Activated CD4-positive, CD25-positive, alpha-beta regulatory T cell treated with anti-CD3 and anti-CD28 coated beads, Interleukin-2, amount 50 U/mL, for 72 hours (primary cell): ENCODE data around the gene PDS5A.
"Not testable (repeated sequence)": the region's sequence is repeated elsewhere in the genome, so short reads cannot be mapped to it uniquely, and the experiment has no call there.

Experiments
- DNase-seq: peaks from one replicate; pipeline ENCODE4 v3.0.0; 2021

The PDS5A gene

DNA sequence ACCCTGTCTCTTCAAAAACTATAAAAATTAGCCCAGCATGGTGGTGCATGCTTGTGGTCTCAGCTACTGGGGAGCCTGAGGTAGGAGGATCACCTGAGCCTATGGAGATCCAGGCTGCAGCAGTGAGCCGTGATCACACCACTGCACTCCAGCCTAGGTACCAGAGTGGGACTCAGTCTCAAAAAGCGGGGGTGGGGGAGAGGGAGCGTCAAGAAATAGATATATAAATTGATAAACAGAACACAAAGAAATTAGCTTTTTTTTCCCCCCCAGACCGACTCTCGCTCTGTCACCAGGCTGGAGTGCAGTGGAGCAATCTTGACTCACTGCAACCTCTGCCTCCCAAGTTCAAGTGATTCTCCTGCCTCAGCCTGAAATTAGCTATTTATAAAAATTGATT is 14.1 kb downstream of the PDS5A start:
- no peak for DNase-seq

DNA sequence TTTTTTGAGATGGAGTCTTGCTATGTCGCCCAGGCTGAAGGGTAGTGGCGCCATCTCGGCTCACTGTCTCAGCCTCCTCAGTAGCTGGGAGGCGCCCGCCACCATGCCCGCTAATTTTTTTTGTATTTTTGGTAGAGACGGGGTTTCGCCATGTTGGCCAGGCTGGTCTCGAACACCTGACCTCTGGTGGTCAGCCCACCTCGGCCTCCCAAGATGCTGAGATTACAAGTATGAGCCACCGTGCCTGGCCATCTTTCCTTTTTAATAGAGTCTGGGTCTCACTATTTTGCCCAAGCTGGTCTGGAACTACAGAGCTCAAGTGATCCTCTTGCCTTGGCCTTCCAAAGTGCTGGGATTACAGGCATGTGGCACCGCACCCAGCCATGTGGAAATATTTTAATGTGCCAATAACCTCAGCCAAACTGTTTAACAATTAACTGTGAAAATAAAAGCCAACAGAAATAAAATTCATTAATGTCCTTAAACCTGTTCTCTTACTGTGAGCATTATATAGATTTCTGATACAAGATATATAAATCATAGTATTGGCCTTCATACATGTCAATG is 16.3 kb downstream of the PDS5A start:
- no peak for DNase-seq

DNA sequence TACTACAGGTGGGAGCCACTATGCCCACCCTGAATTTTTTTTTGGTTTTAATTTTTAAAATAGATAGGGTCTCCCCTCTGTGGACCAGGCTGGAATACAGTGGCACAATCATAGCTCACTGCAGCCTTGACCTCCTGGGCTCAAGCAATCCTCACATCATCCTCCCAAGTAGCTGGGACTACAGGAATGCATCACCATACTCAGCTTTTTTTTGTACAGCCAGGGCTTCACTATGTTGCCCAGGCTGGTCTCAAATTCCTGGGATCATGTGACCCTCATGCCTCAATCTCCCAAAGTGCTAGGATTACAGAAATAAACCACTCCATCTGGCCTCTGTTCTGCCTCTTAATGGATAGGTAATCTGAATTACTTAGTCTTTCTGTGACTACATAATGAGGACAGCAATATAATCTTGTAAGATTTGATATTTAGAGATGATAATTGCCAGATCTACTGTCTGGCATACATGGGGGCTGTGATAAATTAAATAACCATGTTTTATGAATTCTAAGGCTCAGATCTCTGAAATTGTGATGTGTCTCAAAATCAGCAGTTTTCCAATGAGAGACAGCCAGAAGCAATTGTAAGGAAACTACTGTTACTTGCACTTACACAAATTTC is 26.7 kb downstream of the PDS5A start:
- no peak for DNase-seq

DNA sequence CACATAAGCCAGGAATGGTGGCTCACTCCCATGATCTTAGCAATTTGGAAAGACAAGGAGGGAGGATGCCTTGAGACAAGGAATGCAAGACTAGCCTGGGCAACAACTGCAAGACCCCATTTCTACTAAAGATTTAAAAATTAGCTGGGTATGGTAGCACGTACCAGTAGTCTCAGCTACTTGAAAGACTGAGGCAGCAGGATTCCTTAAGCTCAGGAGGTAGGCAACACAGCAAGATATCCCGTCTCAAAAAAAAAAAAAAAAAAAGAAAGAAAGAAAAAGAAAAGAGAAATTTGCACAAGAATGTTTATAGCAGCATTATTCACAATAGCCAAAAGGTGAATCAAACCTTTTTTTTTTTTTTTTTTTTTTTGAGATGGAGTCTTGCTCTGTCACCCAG is 29.7 kb downstream of the PDS5A start:
- DNase-seq, result no peak

DNA sequence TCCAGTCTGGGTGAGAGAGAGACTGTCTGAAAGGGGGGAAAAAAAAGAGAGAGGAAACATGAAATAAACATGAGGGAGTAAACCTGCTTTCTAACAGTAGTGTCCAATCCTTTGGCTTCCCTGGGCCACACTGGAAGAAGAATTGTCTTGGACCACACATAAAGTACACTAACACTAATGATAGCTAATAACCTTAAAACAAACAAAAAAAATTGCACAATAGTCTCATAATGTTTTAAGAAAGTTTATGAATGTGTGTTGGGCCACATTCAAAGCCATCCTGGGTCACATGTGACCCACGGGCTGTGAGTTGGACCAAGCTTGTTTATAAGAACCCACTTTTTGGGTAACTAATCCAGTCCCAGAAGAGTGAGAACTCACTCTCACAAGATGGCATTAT is 30.3 kb downstream of the PDS5A start:
- DNase-seq, result no peak

DNA sequence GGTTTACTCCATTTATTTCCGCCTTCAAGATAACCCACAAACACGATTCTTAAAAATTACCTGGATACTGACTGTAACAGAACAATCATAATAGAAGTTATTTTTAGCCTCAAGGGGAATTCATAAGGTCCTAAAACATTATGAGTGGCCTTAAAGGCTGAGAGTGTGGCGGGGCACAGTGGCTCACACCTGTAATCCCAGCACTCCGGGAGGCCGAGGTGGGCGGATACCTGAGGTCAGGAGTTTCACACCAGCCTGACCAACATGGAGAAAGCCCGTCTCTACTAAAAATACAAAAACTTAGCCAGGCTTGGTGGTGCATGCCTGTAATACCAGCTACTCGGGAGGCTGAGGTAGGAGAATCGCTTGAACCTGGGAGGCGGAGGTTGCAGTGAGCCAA is 33.5 kb downstream of the PDS5A start:
- DNase-seq, result not testable (repeated sequence)

DNA sequence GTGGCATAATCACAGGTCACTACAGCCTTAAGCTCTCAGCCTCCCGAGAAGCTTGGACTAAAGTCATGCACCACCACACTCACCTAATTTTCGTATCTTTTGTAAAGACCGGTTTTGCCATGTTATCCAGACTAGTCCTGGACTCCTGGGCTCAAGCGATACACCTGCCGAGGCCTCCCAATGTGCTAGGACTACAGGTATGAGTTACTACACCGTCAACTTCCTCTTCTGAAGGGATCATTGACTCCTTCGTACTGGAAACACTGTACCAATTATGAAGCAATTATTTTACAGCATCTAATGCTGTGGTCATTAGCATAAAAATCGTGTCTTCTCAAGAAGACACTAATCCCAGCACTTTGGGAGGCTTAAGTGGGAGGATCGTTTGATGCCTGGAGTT is 35.2 kb downstream of the PDS5A start:
- DNase-seq, result no peak

DNA sequence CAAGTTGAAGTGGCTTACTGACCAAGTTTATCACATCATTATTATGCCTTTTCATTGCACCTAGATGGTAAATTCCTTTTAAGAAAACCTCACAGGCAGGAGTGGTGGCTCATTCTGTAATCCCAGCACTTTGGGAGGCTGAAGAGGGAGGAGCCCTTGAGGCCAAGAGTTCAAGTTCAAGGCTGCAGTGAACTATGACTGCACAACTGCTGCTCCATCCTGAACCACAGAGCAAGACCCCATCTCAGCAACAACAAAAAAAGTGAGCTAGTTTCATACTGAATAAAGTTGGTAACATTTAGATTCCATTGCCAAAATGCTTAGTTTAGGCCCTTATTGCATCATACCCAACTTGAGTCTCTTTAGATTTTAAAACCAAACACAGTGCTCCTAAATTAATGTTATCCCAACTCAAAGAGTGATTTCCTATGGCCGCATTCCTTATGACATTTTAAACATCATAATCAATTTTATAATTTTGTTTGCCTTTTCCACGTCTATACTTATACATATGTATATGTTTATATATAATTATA is 36.0 kb downstream of the PDS5A start:
- no peak for DNase-seq

DNA sequence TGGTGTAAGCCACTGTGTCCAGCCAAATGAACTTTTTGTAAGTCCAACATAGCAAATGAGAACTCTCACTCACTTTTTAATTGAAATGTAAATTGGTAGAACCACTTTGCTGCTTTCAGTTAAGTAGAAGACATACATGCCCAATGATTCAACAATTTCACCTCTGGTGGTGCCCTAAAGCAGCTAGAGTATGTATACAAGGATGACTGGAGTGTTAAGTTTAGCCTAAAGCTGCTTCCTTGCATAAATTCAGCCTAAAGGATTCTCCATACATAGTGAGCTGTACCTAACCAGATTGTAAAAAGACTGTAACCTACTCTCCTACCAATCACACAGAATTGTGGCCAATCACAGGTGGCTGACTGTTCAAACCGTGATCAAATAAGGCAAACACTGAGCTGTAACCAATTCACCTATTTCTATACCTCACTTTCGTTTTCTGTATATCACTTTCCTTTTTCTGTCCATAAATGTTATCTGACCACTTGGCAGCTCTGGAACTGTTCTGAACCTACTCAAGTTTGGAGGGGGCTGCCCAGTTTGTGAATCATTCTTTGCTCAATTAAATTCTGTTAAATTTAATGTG is 39.9 kb downstream of the PDS5A start:
- no peak for DNase-seq

DNA sequence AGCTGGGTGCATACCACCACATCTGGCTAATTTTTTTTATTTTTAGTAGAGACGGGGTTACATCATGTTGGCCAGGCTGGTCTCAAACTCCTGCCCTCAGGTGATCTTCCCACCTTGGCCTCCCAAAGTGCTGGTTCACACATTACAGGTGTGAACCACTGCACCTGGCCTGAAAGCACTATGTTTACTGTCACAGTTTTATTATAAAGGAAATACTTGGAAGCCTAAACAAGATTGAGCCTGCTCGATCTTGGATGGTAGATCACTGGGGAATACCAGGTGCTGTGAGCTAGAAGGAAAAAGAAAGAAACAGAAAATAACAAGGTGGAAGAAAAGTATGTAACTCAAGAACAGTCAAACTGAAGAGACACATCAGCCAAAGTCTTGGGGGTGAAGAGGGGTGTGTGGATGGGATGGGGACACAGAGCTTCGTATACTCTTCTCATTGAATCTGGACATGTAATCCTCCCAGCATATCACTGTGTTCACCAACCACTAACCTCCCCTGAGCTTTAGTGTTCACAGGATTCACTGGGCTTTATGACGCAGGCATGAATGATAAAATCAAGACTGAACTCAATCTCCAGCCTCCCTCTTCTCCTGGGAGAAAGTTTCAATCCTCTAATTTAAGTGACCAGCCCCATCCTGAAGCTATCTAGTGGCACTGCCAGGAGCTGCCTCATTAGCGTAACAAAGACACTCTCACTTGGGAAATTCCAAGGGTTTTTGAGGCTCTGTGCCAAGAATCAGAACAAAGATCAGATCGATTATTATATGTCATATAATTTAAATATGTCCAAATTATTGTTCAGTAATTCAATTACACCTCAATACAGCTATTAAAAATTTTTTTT is 40.9 kb downstream of the PDS5A start:
- no peak for DNase-seq

DNA sequence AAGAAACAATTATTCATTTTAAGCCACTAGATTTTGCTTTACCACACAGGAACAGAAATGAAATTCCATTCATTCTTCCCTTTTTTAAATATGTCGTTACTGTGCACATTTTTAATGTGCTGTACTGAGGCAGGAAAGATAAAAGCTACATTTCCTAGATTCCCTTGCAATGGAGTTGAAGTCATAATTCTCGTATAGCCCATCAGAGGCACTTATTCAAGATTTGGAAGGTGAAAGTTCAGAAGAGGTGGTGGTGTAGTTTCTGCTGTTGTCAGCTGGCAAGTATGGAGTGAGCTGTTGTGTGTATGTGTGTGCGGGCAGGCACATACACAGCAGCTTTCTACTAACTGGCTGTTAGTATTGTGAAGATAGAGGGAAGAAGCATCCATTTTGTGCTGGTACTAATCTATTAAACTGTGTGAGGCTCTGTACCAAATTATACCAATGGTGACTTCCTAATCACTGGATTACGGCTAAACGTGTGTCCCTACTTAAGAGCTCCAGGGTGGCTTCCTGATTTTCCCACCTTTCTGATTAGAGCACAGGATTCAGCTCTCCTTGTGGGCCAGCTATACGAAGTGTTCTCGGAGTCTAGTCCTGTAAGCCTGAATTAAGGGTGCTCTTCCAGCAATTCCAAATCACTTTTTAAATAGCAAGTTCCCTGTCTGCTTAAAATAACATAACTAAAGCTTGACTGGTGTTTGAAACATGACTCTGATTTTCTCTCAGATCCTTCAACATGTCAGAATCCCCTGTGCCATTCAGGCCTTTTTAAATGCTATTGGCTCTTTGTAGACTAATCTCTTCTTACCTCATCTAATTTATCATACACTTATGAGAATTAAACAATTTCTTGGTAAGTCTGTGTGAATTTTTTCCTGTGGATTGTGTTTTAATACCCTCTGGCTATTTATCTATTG is 43.8 kb downstream of the PDS5A start:
- DNase-seq, result no peak

DNA sequence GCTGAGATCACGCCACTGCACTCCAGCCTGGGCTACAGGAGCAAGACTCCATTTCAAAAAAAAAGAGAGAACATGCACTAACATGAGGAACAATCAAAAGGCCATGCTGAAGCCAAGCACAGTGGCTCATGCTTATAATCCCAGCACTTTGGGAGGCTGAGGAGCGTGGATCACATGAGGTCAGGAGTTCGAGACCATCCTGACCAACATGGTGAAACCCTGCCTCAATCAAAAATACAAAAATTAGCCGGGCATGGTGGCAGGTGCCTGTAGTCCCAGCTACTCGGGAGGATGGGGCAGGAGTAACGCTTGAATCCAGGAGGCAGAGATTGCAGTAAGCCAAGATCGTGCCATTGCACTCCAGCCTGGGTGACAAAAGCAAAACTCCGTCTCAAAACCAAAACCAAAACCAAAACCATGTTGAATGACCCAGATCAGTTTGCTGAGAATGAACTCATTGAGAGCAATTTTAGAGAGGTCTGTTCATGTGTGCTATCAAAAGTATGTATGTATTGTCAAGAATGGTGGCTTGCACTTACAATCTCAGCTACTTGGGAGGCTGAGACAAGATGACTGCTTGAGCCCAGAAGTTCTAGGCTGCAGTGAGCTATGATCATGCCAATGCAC is 44.8 kb downstream of the PDS5A start:
- DNase-seq, result no peak

DNA sequence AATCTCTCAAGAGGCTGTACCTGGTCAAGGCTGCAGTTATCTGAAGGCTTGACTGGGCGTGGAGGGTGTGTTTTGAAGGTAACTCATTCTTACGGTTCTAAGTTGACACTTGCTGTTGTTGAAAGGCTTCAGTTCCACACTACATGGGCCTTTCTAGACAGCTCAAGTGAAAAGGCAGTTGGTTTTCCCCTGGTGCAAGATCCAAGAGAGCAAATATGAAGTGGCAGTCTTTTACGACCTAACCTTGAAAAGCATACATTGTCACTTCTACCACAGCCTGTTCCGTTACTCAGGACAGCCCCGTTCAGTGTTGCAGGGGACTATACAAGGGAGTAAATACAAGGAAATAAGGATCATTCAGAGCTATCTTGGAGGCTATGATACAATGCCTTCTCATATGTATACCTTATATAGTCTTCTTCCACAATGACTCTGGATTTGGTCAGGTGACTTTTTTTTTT is 46.2 kb downstream of the PDS5A start:
- no peak for DNase-seq

DNA sequence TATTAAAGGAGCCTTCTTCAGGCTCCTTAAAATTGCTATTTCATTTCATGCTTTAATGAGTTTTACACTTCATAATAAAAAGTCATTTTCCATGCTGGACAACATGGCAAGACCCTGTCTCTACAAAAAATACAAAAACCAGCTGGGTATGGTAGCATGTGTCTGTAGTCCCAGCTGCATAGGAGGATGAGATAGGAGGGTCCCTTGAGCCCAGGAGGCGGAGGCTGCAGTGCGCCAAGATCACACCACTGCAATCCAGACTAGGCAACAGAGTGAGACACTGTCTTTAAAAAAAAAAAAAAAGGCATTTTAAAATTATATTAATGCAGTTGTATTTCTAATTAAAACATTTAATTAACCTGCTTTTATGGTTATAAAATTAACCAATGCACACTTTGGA is 49.2 kb downstream of the PDS5A start:
- no peak for DNase-seq

DNA sequence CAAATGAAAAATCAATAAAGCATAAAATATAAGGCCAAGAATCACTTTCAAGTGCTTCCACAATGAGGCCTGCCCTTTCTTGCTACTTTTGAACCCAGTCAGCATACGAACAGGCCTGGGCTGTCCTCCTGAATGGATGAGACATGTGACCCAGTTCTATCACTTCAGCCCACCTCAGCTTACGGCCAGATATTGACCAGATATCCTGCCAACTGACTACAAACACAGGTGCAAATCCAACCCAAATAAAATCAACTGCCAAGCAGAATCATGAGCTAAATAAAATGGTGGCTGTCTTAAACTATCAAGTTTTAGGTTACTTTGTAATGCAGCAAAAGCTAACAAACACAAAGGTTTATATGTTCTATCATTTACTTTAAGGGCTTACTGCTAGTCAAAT is 53.7 kb downstream of the PDS5A start:
- DNase-seq, result no peak

DNA sequence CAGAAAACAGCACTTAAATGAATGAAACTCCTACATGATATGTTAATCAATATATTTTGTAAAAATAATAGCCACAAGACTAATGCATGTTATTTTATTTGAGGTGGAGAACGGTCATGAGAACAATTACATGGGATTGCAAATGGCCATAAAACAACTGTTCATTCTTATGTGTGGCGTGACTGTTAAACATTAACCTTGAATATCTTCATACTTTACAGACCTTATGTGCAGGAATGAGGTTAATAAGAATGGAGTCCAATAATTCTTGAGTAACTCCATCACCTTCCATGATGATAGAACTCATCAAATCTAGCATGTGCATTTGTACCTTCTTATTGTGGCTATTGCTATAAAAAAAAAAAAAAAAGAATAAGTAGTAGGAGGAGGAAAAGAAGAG is 55.3 kb downstream of the PDS5A start:
- DNase-seq, result no peak

DNA sequence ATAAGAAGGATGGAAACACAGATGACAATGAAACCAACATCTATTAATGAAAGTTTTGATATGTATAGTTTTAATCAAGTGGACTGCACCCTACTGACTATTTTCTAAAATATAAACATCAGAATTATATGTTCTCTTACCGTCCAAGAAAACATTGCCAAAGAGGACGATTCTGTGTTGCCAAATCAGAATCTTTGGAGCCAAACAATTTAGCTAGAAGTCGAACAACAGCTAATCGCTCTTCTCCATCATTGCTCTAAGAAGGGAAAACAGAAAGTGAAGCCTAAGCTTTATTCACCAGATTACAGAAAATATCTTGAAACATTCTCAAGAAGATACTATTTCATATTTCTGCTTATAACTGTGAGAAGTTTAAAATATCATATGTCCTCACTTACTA is 64.2 kb downstream of the PDS5A start:
- DNase-seq, result no peak

DNA sequence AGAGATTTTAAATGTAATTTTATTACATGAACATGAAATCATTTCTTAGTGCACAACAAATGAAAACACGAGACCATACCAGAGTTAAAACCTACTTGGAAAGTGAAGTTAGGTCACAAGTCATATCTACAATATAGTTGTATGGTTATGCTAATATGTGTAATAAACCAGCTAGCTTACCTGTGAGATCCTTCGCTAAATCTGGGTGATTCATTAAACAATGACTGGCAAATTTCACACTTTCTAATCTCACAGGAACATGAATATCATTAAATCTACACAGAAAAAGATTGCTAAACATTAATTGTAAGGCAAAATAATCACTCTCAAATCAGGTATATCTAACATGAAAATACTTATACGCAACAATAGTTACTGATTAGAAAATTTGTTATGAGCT is 67.6 kb downstream of the PDS5A start:
- no peak for DNase-seq

DNA sequence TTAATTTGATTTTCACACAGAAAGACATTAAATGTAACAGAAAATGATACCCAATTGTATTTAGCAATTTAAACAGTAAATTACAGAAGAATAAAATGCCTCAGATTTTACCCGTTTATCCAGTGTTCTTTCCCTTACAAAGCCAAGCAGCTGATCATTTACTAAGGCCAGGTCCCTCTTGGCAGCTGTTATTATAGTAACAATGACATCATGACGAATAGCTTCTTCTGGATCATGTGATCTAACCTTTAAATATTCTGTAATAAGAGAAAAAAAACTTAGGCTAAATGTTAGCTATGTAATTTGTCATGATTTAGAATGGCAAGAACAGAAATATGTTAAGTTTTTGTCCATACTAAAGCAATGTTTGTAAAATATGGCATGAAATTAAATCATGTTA is 69.4 kb downstream of the PDS5A start:
- DNase-seq, result no peak

DNA sequence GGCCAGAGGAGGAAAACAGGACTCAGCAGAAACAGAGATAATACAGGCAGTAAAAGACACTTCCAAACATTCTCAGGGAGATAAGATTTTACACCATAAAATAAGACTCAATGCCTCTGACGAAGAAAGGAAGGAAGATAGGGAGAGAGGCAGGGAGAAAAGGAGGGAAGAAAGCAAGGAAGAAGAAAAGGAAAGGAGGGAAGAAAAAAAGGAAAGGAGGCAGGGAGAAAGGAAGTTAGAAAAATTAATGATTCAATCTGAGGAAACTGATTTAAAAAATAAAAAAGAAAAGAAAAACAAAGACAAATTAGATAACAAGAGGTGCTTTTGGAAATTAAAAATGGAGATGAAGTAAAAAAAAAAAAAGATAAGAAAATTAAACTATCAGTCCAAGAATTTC is 72.1 kb downstream of the PDS5A start:
- no peak for DNase-seq

DNA sequence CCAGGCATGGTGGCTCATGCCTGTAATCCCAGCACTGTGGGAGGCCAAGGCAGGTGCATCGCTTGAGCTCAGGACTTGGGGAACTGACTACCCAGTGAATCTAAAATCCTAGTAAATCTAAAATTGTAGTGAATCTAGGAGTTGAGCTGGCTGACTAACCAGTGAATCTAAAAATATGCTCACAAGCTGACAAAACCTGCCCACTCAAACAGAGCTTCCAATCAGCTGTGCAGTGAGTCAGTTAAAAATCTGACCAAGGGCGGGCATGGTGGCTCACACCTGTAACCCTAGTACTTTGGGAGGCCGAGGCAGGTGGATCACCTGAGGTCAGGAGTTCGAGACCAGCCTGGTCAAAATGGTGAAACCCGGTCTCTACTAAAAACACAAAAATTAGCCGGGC is 72.7 kb downstream of the PDS5A start:
- not testable (repeated sequence) for DNase-seq

DNA sequence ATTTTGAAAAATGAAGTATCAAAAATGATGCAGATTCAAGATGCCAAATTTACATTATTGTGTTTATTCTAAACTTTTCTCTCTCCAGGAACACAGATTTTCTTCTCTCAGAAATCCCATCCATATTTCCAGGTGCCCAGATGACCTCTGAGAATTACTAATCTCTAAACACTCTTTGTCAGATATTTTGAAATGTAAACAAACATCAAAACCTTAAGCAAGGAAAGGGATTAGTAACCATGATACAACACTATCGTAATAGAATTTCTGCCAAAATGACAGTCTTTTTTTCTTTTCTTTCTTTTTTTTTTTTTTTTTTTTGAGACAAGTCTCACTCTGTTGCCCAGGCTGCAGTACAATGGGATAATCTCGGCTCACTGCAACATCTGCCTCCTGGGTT is 76.7 kb downstream of the PDS5A start:
- no peak for DNase-seq
